Stomach smooth muscle (tissue), 2 donors: ENCODE results near the gene MTF2.
"Not testable (repeated sequence)": the region's sequence is repeated elsewhere in the genome, so short reads cannot be mapped to it uniquely, and the experiment has no call there.

Experiments
- H3K27ac ChIP-seq: one replicate; pipeline ENCODE4 v1.7.0; 2013; ENCODE audit warnings: mild to moderate bottlenecking, low read length, inconsistent platforms
- H3K27me3 ChIP-seq, 2 donors: one replicate each; pipeline ENCODE4 v1.7.0; 2013; ENCODE audit warnings: low read length in 2 of 2; ENCODE audit not compliant: insufficient read depth in 2 of 2, control insufficient read depth in 1 of 2
- H3K36me3 ChIP-seq, 2 donors: one replicate each; pipeline ENCODE4 v1.7.0; 2013; ENCODE audit warnings: low read length in 2 of 2; ENCODE audit not compliant: control insufficient read depth in 2 of 2, insufficient read depth in 2 of 2
- H3K4me1 ChIP-seq: one replicate; pipeline ENCODE4 v1.7.0; 2013; ENCODE audit warnings: low read length; ENCODE audit not compliant: control insufficient read depth, insufficient read depth
- H3K4me3 ChIP-seq, 2 donors: one replicate each; pipeline ENCODE4 v1.7.0; 2013; ENCODE audit warnings: low read length in 2 of 2
- H3K9ac ChIP-seq, 2 donors: one replicate each; pipeline ENCODE4 v1.7.0; 2013; ENCODE audit warnings: low read length in 2 of 2, mild to moderate bottlenecking in 1 of 2
- H3K9me3 ChIP-seq, 2 donors: one replicate each; pipeline ENCODE4 v1.7.0; 2013; ENCODE audit warnings: low read length in 2 of 2; ENCODE audit not compliant: control insufficient read depth in 2 of 2
- donor health status: healthy.
- donor health status: Pancreatic carcinoma.

The MTF2 gene

DNA sequence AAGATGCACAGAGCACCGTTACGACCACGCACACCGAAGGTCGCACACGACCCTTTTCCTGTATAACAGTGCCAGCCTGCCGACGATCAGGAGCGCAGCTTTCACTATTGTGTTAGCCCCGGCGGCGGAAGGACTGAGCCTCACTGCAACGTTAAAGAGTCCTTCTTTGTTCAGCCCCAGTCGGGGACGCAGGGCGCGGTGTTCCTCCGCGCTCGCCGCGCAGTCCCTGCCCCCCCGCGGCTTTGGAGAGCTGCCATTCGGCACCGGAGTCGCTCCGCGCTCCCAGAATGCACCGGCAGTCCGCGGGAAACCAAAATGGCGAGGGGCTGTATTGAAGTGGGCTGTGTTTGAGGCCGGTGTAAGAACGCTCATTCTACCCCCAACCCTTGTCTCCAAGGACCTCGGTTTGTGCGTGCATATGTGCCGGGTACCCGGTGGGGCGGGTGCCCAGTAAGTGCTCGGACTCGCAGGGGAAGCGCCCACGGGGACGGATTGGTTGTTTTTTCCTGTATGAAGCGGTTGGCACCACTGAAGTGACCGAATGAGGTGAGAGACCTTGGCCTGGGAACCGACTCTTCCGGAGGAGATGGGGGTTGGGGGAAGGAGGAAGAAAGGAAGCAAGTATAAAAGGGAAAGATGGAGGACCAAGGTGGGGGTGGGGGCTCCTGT lies at the start of gene MTF2:
MTF2 (plus strand) TSS at position 298 of the 669 bp plus-strand sequence; CDS start at position 542, 244 bp downstream.
- Histone ChIP-seq H3K4me1 (peaks cover 10% of the 10 kb centered on the region), H3K27ac (peak within 1 kb of the TSS; percentile 74), H3K4me3 (peak within 1 kb of the TSS; percentile 88 to 97), H3K27me3 (no peaks in the 10 kb centered on the region), H3K9me3 (no peaks in the 10 kb centered on the region), H3K9ac (peak within 1 kb of the TSS; percentile 87 to 94), H3K36me3 (no peaks in the 10 kb centered on the region)

DNA sequence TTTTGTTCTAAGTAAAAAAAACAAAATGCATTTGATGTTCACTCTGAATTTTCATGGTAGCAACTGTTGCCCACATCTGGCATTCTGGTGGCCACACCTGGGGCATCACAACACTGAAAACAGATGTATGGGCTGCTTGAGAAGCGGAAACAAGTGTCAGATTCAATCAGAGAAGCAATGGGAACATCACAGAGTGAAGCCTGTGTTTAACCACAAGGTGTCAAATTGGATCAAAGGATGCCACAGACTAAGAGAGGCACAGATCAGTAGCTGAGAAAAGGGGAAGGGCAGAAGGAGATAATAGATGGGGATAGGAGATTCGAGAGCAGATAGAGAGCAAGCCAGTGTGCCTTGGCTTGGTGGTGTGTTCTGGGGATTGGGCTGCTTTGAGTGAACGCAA lies 49.8 kb upstream of the MTF2 start:
- Histone ChIP-seq H3K4me3 (no peak overlapping the region), H3K9me3 (no peaks in the 10 kb centered on the region), H3K9ac (no peak overlapping the region), H3K4me1 (no peaks in the 10 kb centered on the region), H3K36me3 (no peaks in the 10 kb centered on the region), H3K27me3 (peaks cover 0 to 5% of the 10 kb centered on the region in 2 donors), H3K27ac (no peak overlapping the region)

DNA sequence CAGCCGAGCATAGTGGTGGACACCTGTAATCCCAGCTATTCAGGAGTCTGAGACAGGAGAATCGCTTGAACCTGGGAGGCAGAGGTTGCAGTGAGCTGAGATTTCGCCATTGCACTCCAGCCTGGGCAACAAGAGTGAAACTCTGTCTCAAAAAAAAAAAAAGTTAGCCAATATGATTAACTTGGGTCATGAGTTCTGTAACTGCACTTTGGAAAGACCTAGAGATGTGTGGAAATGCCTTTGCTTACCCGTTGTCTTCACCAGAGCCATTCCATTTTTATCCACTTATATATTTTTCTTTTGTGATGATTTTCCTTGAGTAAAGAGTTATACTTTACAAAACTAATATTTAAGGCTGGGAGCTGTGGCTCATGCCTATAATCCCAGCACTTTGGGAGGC lies 48.9 kb upstream of the MTF2 start:
- not testable (repeated sequence) for H3K4me3 ChIP-seq, H3K4me1 ChIP-seq, H3K9me3 ChIP-seq, H3K27me3 ChIP-seq, H3K36me3 ChIP-seq, H3K9ac ChIP-seq, H3K27ac ChIP-seq

DNA sequence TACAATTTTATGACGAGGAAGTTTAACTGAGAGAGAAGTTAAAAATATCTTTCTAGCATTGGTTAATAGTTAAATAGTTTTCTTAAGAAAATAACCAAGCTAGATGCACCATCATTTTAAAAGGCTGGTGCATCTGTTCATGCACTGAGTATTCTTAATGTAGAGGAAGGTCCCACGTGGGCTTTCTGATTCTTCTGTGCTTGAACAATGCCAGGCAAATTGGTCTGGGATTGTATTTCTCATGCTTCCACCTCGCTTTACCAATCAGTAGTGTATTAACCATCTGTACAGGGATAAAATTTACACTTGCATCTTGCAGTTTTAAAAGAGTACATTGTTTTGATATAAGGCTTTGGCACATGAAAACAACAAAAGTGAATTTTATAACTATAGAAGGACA lies 47.4 kb upstream of the MTF2 start:
- H3K36me3 ChIP-seq = no peaks in the 10 kb centered on the region
- H3K9me3 ChIP-seq = no peaks in the 10 kb centered on the region
- peaks cover 0 to 2% of the 10 kb centered on the region in 2 donors for H3K27me3 ChIP-seq
- no peak overlapping the region for H3K27ac ChIP-seq
- no peak overlapping the region for H3K4me3 ChIP-seq
- H3K4me1 ChIP-seq = no peaks in the 10 kb centered on the region
- no peak overlapping the region for H3K9ac ChIP-seq

DNA sequence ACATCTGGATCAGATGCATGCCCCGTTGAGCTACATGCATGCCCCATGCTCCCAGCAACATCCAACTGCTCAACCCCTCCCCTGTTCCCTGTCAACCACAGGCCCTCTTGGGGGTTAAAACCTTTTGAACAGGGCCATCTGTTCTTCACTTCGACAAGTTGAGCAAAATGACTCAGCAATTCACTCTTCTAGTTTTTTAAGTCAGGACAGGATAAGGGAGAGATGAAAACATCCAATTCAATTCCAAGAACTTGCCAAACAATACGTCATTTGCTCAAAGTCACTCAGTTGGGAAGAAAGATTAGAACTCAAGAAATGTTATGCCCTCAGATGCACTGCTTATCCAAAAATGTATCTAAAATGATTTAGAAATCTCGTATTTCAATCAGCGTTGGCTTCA lies 46.1 kb upstream of the MTF2 start:
- Histone ChIP-seq H3K9me3 (no peaks in the 10 kb centered on the region), H3K27ac (no peak overlapping the region)

DNA sequence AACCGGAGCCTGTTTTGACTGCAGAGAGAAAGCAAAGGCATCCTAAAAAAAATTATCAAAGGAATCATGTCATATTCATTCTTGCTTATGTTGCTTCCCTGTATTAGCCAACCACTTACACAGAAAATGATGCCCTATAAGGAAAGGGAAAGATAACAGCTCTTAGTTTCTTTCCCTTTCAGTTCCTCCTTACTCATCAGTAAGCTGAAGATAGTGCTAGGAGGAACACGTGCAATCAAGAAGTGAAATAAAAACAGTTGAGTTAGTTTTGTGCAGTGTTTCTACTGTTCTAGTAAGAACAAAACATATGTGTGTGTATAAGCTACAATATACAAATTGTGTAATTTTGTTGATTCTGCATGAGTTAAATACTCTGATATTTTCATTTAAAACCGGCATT lies 45.3 kb upstream of the MTF2 start:
- Histone ChIP-seq H3K4me1 (no peaks in the 10 kb centered on the region), H3K9ac (no peak overlapping the region), H3K27me3 (no peaks in the 10 kb centered on the region), H3K9me3 (no peaks in the 10 kb centered on the region), H3K27ac (no peak overlapping the region), H3K36me3 (no peaks in the 10 kb centered on the region), H3K4me3 (no peak overlapping the region)

More for the DNA sequence above, 46.1 kb upstream of the MTF2 start:
- Histone ChIP-seq H3K27me3 (no peaks in the 10 kb centered on the region), H3K36me3 (no peaks in the 10 kb centered on the region), H3K4me3 (no peak overlapping the region), H3K9ac (no peak overlapping the region), H3K4me1 (no peaks in the 10 kb centered on the region)

DNA sequence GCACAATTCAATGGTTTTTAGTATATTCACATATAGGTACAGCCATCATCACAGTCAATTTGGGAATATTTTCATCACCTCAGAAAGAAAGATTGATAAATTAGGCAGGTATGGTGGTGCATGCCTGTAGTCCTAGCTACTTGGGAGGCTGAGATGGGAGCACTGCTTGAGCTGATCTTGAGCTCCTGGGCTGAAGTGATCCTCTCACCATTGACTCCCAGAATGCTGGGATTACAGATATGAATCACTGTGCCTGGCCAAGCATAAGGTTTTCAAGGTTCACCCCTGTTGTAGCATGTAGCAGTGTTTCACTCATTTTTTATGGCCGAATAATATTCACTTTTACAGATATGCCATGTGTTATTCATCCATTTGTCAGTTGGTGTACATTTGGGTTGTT lies 44.7 kb upstream of the MTF2 start:
- Histone ChIP-seq H3K4me3 (no peak overlapping the region), H3K27me3 (no peaks in the 10 kb centered on the region), H3K4me1 (no peaks in the 10 kb centered on the region), H3K36me3 (no peaks in the 10 kb centered on the region), H3K9ac (no peak overlapping the region), H3K27ac (no peak overlapping the region), H3K9me3 (no peaks in the 10 kb centered on the region)

DNA sequence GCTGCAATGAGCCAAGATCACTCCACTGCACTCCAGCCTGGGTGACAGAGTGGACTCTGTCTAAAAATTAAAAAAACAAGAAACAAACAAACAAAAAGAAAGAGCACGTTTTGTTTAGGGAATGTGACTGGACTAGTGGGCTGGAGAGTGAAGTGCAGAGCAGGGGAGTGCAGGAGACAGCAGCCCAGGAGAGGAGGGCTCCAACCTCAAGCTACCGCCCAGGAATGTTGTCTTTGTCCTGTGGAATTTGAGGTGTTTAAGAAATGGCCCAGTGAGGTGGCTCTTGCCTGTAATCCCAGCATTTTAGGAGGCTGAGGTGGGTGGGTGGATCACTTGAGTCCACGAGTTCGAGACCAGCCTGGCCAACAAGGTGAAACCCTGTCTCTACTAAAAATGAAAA lies 42.4 kb upstream of the MTF2 start:
- Histone ChIP-seq H3K9me3 (no peaks in the 10 kb centered on the region), H3K27me3 (no peaks in the 10 kb centered on the region), H3K36me3 (no peaks in the 10 kb centered on the region), H3K27ac (no peak overlapping the region), H3K4me1 (no peaks in the 10 kb centered on the region), H3K9ac (no peak overlapping the region), H3K4me3 (no peak overlapping the region)

DNA sequence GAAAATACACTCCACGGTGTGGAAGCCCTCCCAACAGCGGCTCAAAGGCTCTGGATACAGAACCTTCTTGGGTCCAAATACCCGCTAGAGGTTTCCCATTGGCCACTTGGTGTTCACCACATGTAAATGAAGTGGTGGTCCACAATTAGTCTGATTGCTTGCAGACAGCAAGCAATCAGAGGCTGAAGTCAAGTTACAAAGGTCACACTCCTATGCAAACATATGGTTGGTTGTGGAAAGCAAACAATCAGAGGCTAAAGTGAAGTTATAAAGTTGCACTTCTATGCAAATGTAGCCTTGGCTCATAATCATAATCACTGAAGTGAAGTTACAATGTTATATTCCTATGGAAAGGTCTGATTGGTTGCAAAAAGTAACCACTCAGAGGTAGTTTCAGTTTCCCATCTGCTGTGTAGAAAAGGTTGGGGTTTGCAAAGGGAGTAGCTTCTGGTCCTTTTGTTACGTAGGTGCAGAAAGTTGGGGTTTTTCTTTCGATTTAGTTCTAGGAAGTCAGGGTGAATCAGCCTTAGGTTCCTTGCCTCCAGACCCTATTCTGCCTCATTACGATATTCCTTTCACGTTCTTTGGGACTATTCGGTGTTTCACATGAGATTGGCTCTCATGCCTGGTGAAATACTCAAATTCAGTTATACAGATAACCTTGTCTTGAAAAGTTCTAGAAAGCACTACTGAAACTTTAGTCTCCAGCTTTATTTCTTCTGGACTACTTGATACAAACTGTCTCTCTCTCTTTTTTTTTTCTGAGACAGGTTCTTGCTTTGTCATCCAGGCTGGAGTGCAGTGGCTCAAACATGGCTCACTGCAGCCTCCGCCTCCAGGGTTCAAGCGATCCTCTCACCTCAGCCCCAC lies 36.7 kb upstream of the MTF2 start:
- H3K4me3 ChIP-seq = no peak overlapping the region
- H3K27me3 ChIP-seq = no peaks in the 10 kb centered on the region
- no peaks in the 10 kb centered on the region for H3K9me3 ChIP-seq
- no peaks in the 10 kb centered on the region for H3K4me1 ChIP-seq
- H3K27ac ChIP-seq = no peak overlapping the region
- H3K36me3 ChIP-seq = no peaks in the 10 kb centered on the region
- H3K9ac ChIP-seq = no peak overlapping the region

DNA sequence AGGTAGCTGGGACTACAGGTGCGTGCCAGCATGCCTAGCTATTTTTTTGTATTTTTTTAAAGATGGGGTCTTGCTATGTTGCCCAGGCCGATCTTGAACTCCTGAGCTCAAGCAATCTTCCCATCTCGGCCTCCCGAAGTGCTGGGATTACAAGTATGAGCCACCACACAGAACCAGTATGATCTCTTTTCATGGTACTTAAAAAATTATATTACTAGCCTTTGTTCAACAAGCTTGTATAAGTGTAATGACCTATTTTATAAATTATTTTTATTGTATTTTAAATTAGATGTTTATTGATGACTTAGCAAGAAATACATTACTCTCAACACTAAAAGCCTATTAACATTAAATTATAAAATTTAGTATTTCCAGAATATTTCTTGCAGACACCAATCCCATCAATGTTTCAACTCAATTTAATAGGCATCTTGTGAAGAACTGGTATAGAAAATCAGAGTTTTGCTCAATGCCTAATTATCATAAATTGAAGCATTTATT lies 36.0 kb upstream of the MTF2 start:
- no peaks in the 10 kb centered on the region for H3K4me1 ChIP-seq
- H3K4me3 ChIP-seq = no peak overlapping the region

DNA sequence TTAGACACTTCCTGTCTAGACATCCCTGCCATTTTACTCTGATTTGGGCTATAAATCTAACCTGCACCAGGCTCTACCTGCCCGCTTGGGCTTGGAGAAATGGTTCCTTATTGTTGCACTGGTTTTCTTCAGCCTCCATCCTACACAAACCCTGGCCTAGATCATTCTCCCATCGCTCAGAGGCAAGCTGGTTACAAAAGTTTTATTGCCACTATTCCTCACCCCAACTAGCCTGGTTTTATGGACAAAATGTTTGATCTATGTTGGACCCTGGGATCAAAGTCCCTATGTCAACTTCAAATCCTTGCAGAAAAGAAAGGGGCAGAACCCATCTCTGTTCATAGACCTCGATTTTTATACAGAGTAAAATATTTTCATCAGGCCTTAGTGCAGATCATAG lies 31.5 kb upstream of the MTF2 start:
- Histone ChIP-seq H3K36me3 (no peaks in the 10 kb centered on the region), H3K27ac (no peak overlapping the region), H3K9me3 (no peaks in the 10 kb centered on the region), H3K4me1 (no peaks in the 10 kb centered on the region), H3K9ac (no peak overlapping the region), H3K27me3 (no peaks in the 10 kb centered on the region), H3K4me3 (no peak overlapping the region)

More for the DNA sequence above, 36.0 kb upstream of the MTF2 start:
- no peaks in the 10 kb centered on the region for H3K27me3 ChIP-seq
- H3K9ac ChIP-seq = no peak overlapping the region
- H3K27ac ChIP-seq = no peak overlapping the region
- no peaks in the 10 kb centered on the region for H3K9me3 ChIP-seq
- H3K36me3 ChIP-seq = no peaks in the 10 kb centered on the region
